ENCODE results near the gene ODAD2.
"Not testable (repeated sequence)": the region's sequence is repeated elsewhere in the genome, so short reads cannot be mapped to it uniquely, and the experiment has no call there.

The ODAD2 gene

DNA sequence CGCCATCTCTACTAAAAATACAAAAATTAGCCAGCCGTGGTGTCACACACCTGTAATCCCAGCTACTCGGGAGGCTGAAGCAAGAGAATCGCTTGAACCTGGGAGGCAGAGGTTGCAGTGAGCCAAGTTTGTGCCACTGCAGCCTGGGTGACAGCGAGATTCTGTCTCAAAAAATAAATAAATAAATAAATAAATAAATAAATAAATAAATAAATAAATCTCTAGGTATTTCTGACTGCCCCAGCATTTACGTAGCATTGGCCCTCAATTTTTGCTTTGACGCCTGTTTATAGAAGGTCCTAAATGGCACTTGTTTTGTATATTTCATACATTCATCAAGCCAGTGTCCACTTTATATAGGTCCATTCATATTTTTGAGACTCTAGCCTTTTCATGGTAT lies 28.9 kb downstream of the ODAD2 start:
- DNase-seq, result not testable (repeated sequence)

DNA sequence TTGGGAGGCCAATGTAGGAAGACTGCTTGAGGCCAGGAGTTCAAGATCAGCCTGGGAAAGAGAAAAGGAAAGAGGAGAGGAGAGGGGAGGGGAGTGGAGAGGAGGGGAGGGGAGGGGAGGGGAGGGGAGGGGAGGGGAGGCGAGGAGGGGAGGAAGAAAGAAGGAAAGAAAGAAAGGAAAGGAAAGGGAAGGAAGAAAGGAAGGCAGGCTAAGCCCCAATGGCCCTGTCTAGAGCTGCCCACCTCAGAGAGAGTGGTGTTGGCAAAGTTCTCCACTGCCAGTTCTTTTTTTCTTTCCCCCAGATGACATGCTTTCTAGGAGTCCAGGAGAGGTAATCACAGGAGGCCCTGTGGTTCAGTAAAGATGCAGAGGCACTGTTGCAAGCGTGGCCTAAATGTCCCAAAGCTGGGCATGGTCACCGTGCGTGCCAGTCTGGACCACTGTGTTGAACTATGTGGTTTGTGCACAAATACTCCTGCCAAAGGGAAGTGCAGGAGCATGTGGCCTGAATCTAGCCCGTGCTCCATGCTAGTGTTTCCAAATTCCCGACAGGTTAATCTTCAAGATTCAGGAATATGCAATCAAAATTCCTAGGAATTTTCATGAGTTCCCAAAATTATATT lies 39.7 kb downstream of the ODAD2 start:
- DNase-seq, result no peak

DNA sequence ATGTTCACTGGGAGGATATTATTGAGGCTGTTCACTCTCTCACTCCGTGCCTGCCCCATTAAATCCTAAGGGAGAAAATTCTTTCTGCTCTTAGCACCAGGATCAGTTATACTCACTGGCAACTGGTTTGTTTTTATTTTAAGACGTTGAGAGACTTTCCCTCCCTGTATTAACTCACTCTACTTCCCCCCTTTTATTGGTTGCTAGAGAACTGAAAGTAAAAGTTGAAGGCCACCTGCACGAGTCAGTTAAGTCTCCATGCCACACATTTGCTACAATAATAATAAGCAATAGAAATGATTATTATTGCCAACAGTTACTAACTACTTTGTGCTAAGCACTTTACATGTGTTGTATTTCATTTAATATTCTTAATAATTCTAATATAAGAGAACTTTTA lies 40.5 kb downstream of the ODAD2 start:
- DNase-seq, result peak; percentile 48

DNA sequence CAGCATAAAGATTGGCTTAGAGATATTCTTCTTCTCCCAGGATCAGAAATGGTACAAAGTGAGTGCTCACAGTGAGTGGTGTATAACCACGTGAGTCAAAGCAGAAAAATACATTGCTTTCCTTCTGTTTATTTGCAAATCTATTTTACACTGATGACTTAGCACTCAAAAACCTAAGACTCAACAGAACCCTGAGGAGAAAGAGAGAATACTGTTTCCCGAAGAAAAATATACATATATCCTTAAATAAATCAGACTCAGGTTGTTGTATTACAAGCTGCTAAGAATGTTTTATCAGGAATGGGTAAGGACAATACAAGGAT lies 48.7 kb downstream of the ODAD2 start:
- DNase-seq, result no peak

GRCh38 chr10:27949528-27950241 lies 49.2 kb downstream of the ODAD2 start:
- DNase-seq, result peak; percentile 16

- no peak for DNase-seq
These were observed 50.7 kb downstream of the ODAD2 start for GRCh38 chr10:27948186-27948585.

DNA sequence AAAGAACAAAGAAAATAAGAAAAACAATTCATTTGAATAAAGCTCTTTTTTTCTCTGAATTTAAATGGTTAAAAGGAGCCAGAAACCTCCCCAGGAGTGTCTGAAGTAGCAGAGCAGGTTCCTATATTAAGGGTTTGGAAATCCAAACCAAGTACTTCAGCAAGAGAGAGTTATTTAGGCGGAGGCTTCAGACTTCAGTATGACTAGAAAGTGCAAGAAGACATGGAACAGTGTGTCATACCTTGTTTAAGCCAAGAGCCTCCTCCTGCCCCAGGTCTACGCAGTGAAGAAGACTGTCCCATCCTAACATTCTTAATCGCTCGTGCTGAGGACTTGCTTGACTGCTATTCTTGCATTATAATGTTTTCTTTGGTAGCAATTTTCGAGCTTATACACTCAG lies 51.3 kb downstream of the ODAD2 start:
- DNase-seq, result no peak

DNA sequence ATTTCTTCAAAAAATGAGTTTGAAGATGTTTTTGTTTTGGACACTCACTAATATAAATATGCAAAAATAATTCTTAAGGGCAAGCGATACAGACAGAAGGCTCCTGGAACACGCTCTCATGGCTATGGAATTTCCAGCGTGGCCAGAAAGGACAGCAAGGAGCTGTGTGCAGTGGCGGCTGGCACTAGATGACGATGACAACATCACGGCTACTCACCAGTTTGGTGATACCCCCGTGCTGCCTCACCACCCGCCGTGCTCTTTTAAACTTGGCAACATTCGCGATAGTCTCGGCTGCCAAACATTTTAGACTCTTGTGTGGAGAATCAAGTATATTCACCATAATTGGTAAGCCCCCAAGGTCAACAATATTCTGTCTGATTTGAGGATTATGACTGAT lies 54.9 kb downstream of the ODAD2 start:
- no peak for DNase-seq

- DNase-seq, result no peak
These were observed 84.0 kb downstream of the ODAD2 start for GRCh38 chr10:27914888-27915287.

GRCh38 chr10:27912231-27912630 lies 86.6 kb downstream of the ODAD2 start:
- no peak for DNase-seq

DNA sequence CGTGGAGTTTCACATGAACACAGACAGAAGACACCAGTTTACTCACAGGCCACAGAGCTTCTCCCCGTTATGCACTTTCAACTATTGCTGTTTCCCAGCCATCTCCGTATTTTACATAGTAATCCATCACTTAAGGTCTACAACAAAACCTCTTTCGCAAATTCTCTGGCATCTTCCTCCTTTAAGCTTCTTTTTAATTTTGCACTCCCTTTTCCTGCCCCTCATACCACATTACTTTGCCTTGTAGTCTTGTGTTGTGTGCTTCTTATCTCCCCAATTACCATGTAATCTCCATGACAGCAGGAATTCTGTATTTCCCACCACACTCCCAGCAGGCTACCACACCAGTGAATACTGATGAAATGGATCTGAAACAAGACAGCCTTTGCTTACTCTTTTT lies 87.3 kb downstream of the ODAD2 start:
- DNase-seq, result no peak

DNA sequence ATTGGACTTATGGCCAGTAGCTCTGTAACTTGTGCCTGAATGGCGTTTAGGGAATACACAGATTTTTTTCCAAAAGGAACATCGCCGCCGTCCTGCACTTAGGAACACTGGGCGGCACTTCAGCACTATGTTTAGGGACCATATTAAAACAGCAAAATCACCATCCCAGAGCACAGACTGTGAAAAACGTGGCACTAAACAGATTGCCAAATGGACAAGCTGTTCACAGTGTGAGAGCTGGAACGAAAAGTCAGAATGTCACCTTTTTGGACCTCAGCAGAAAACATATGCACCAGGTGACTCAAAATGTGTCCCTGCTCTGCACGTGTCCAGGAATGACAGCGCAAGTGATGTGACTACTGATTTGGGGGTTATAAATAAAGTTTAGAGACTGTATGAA lies 87.9 kb downstream of the ODAD2 start:
- DNase-seq, result no peak

GRCh38 chr10:27908231-27908630 lies 90.6 kb downstream of the ODAD2 start:
- no peak for DNase-seq

GRCh38 chr10:27899485-27899884 lies 99.4 kb downstream of the ODAD2 start:
- DNase-seq, result peak; percentile 80

DNA sequence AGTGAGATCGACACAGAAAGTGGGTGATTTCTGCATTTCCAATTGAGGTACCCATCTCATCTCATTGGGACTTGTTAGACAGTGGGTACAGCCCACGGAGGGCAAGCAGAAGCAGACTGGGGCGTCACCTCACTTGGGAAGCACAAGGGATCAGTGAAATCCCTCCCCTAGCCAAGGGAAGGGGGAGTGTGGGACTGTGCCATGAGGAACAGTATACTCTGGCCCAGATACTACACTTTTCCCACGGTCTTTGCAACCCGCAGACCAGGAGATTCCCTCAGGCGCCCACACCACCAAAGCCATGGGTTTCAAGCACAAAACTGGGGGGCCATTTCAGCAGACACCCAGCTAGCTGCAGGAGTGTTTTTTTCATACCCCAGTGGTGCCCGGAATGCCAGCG lies 99.8 kb downstream of the ODAD2 start:
- DNase-seq, result no peak

DNA sequence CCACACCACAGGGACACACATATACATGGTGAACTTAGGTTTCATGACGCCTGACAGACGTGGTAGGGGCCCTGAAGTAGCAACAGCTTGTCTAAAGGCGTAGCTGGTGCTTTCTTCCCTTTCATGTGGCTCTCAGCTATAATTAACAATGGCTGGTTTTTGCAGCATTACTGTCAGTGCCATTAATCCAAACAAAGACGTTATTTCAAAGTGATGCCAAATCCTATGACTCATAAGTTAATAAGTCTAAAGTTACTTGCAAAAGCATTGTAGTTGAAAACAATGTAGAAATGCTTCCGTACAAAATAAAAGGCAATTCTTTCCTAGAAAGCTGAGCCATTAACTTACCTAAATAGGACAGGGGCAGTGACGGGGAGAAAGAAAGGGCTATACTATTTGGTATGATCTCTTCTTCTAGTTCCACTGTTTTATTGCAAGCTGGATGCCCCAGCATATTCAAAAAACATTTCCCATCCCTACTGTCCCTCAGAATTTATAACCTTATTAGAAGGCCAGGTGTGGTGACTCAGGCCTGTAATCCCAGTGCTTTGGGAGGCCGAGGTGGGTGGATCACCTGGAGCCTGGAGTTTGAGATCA lies 105.4 kb downstream of the ODAD2 start:
- DNase-seq, result no peak

GRCh38 chr10:27890971-27891370 lies 107.9 kb downstream of the ODAD2 start:
- no peak for DNase-seq

GRCh38 chr10:27889518-27889917 lies 109.4 kb downstream of the ODAD2 start:
- no peak for DNase-seq

- peak; percentile 88 for DNase-seq
These were observed 114.7 kb downstream of the ODAD2 start for GRCh38 chr10:27884185-27884641.

DNA sequence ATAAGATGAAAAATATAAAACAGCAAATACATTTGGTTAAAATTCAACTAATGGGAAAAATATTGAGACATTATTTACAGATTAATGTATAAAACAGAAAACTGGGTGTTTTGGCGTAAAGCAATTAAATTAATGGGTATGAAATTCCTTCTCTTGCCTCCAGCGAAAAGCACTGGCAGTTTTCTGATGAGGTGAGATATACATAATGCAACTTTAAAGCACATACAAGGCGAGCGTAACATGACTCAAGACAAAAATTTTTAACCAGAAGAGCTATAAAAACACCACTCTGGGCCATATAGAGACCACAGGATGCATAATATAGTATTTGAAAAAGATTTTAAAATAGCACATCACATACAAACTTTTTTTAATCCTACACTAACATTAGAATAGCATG lies 120.6 kb downstream of the ODAD2 start:
- DNase-seq, result no peak

- peak; percentile 3 for DNase-seq
These were observed 133.7 kb downstream of the ODAD2 start for GRCh38 chr10:27865221-27865635.

GRCh38 chr10:27861781-27862180 lies 137.1 kb downstream of the ODAD2 start:
- no peak for DNase-seq

DNA sequence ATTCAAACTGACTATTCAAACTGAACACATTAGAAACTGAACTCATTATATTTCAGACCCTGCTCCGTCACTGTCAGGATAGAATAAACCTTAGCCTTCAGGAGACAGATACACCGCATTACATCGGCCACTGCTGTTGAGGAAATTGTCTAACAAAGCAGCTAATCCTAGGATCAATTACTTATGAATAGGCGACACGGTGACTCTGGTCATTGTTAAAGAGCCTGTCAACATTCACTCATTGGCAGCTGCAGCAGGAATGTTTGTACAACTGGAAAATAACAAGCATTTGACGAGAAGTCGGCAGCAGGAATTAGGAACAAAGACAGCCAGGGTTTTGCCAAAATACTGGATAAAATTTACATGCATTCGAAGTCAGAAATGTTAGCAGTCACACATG lies 141.3 kb downstream of the ODAD2 start:
- DNase-seq, result no peak

DNA sequence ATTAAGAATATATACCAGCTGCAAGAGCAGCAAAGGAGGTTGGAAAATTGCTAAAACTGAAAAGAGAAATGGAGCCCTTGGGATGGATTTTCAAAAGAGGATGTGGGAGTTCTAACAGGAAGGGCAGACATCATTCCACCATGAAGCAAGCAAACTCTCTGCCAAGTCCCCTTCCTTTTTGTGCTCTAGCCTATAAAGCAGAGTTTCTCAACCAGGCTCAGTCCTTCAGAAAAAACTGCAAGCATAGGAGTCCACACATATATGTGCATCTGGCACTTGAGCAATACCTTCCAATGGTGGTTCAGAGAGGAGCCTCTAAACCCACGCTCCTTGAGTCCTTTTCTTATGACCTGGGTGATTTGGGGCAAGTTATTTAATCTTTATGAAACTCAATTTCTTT lies 154.7 kb downstream of the ODAD2 start:
- no peak for DNase-seq

DNA sequence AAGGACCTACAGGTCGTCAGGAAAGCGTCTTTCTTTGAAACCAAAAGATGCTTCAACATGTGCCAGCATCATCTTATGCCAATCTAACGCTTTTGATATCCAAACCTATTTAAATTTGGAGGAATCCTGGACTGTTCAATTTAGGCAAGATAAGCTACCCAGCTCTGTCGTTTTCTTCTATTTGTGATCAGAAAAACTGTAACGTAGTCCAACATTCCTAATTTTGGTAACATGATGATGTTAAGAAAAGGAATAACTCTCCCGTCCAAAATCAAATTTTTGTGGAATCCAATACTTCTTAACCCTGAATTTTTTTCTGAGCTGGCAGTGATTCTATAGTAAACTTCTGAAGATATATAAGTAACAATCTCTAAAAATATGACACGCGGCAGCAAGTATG lies 160.0 kb downstream of the ODAD2 start:
- no peak for DNase-seq

All from OCI-M1 (cell line).